ENCODE results near the gene ARHGAP10.

Gene ARHGAP10

DNA sequence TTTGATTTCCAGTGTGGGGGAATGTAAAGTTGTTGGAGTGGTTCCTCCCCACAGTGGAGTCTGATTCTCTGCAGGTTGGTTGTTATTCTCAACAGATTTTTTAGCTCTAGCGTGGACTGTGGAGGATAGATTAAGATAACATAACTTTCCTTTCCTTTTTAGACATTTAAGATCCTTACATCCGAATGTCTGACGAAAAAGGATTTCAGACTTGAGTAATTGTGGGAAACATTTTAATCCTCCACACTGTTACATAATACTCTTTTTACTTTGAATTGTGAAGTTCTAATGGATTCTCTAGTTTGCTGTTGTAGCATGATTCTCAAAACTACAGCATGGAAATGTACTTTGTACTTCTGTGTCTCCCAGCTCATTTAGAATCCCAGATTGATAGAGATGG lies 107.8 kb downstream of the ARHGAP10 start:
- no peaks in the 10 kb centered on the region for H3K9me3 ChIP-seq (ENCODE audit: control insufficient read depth, insufficient read depth, low read length)
- peaks cover 32% of the 10 kb centered on the region for H3K4me1 ChIP-seq (ENCODE audit: control insufficient read depth, insufficient read depth, low read length)
- no peak overlapping the region for H3K27ac ChIP-seq (ENCODE audit: low read depth, low read length)
- H3K36me3 ChIP-seq (ENCODE audit: control insufficient read depth, insufficient read depth, low read length): no peaks in the 10 kb centered on the region
- no peaks in the 10 kb centered on the region for H3K27me3 ChIP-seq (ENCODE audit: control insufficient read depth, insufficient read depth, low read length)
- H3K9ac ChIP-seq (ENCODE audit: low read depth, low read length): no peak overlapping the region
- no peak overlapping the region for H3K4me3 ChIP-seq (ENCODE audit: low read depth, low read length)

DNA sequence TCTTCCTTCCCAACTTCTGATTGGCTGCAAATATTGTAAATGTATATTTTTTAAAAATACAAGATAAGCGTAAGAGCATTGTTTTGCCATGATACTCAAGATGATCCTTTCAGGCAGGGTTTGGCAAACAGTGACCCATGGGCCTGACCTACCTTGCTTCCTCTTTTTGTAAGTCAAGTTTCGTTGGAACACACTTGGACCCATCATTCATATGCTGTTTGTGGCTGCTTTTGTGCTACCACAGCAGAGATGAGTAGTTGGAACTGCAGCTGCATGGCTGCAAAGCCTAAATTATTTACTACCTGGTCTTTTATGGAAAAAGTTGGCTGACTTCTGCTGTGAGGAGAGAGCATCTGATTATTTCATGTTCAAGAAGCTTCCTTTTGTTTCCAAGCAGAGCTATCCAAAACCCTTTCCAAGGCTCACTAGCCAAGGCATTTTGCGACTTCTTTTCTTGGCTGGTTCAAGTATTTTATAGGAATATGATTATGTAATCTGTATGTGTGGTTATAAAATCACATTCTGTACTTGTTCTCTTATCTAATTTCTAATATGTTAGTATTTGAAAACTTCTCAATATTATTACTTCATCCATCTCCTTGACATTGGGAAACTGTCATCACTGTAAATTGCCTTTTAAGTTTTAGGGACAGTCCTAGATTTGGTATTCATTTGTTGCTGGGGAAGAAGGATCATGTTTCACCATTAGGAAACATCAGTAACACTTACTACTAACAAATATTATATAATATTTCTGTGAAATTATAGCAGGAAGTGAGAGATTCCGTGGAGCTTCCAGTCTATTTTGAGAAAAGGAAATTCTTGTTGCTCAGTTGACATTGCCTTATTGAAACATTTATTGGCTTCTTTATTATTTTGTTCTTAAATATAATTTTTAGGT lies 109.2 kb downstream of the ARHGAP10 start:
- H3K27me3 ChIP-seq (ENCODE audit: control insufficient read depth, insufficient read depth, low read length): no peaks in the 10 kb centered on the region
- H3K36me3 ChIP-seq (ENCODE audit: control insufficient read depth, insufficient read depth, low read length): no peaks in the 10 kb centered on the region
- H3K4me1 ChIP-seq (ENCODE audit: control insufficient read depth, insufficient read depth, low read length): peaks cover 31% of the 10 kb centered on the region
- no peak overlapping the region for H3K4me3 ChIP-seq (ENCODE audit: low read depth, low read length)
- H3K9ac ChIP-seq (ENCODE audit: low read depth, low read length): no peak overlapping the region
- H3K9me3 ChIP-seq (ENCODE audit: control insufficient read depth, insufficient read depth, low read length): no peaks in the 10 kb centered on the region
- H3K27ac ChIP-seq (ENCODE audit: low read depth, low read length): no peak overlapping the region

DNA sequence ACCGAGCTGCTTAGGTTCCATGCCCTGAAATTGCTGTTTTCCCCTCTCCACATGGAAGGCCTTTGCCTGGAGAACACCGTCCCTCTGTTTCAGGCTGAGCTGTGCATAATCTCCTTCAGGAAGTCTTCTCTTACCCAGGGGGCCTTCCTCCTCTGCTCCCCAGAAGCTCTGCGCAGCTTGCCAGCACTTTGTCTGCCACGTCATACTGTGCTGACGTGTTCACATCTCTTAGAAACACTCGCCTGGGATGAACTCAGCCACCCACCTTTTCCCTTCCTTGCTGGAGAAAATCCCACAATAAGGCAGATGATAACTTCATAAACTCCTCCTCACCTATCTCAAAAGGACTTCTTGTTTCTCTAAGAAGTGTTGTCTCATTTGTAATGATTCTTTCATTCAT lies 110.7 kb downstream of the ARHGAP10 start:
- H3K36me3 ChIP-seq (ENCODE audit: control insufficient read depth, insufficient read depth, low read length): no peaks in the 10 kb centered on the region
- H3K9me3 ChIP-seq (ENCODE audit: control insufficient read depth, insufficient read depth, low read length): no peaks in the 10 kb centered on the region
- peaks cover 37% of the 10 kb centered on the region for H3K4me1 ChIP-seq (ENCODE audit: control insufficient read depth, insufficient read depth, low read length)

DNA sequence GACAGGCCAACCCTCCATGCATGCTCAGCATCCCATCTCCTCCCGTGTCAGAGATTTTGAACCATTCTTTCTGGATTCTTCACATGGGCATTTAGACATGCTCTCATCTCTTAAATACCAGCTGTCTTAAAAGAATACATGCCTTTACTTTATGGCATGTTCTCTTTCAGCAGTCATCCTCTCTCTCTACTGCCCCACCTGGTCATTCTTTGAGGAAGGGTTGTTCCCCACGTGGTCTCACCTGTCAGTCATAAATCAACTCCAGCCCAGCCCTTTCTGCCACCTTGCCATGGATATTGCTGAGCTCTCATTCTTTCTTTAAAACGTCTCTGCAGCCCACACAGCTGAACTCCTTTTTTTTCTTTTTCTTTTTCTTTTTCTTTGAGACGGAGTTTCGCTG lies 111.3 kb downstream of the ARHGAP10 start:
- no peaks in the 10 kb centered on the region for H3K9me3 ChIP-seq (ENCODE audit: control insufficient read depth, insufficient read depth, low read length)
- H3K4me3 ChIP-seq (ENCODE audit: low read depth, low read length): no peak overlapping the region
- H3K27ac ChIP-seq (ENCODE audit: low read depth, low read length): no peak overlapping the region
- no peaks in the 10 kb centered on the region for H3K27me3 ChIP-seq (ENCODE audit: control insufficient read depth, insufficient read depth, low read length)
- H3K9ac ChIP-seq (ENCODE audit: low read depth, low read length): no peak overlapping the region
- H3K4me1 ChIP-seq (ENCODE audit: control insufficient read depth, insufficient read depth, low read length): peaks cover 42% of the 10 kb centered on the region
- H3K36me3 ChIP-seq (ENCODE audit: control insufficient read depth, insufficient read depth, low read length): no peaks in the 10 kb centered on the region

More for the DNA sequence above, 110.7 kb downstream of the ARHGAP10 start:
- Histone ChIP-seq H3K9ac (ENCODE audit: low read depth, low read length) (no peak overlapping the region), H3K4me3 (ENCODE audit: low read depth, low read length) (no peak overlapping the region), H3K27ac (ENCODE audit: low read depth, low read length) (no peak overlapping the region), H3K27me3 (ENCODE audit: control insufficient read depth, insufficient read depth, low read length) (no peaks in the 10 kb centered on the region)

DNA sequence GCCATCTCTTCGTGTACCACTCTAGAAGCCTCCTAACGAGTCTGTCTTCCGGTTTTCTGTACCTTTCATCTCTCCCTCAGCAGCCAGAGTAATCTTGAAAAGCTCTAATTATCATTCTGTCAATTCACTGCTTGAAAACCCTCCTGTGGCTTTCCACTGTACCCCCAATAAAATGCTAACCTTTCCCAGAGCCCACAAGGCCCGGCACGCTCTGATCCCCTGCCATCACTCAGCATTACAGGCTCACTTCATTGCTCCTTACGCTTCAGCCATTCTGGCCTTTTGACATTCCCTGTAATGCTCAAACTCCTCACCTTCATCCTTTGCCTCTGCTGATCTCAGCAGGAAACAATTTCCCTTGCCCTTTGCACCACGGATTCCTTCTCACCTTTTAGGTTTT lies 112.9 kb downstream of the ARHGAP10 start:
- no peak overlapping the region for H3K9ac ChIP-seq (ENCODE audit: low read depth, low read length)
- H3K4me3 ChIP-seq (ENCODE audit: low read depth, low read length): no peak overlapping the region
- no peaks in the 10 kb centered on the region for H3K36me3 ChIP-seq (ENCODE audit: control insufficient read depth, insufficient read depth, low read length)
- H3K27me3 ChIP-seq (ENCODE audit: control insufficient read depth, insufficient read depth, low read length): no peaks in the 10 kb centered on the region
- peaks cover 39% of the 10 kb centered on the region for H3K4me1 ChIP-seq (ENCODE audit: control insufficient read depth, insufficient read depth, low read length)
- H3K27ac ChIP-seq (ENCODE audit: low read depth, low read length): no peak overlapping the region
- no peaks in the 10 kb centered on the region for H3K9me3 ChIP-seq (ENCODE audit: control insufficient read depth, insufficient read depth, low read length)

DNA sequence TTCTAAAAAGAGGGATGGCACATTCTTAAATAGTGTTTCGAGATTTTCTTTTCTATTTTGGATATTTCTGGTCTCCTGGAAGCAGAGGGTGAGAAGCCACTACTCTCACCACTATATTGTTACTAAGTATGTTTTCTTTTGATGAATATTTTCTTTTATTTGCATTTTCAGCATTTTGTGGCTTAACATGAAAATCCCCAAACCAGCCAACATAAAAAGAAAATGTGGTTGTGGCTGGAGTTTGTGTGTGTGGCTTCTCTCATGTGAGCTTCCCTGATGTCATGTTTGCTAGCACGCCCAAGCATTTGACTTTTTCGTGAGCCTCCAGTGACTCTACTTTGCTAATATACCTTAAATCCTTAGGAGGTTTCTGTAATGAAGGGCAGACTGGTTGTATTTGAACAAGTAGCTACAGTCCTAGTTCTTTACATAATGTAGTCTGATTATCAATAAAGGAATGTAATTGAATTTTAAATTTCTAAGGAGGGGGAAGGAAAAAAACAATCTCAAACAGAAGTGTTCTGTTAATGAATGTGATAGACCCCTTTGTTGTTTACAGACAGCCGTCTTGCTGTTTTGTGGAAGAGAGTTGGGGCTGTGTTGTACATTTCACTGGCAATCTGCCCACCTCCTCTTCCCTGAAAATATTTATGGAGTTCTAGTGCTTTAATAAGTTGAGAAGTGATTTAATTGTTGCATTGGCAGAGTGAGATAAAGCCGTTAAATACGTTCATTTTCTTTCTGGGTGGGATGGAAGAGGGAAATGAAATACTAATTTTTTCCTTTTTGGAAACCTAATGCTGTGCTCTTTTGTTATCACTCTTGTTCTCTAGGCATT lies 114.6 kb downstream of the ARHGAP10 start:
- no peaks in the 10 kb centered on the region for H3K27me3 ChIP-seq (ENCODE audit: control insufficient read depth, insufficient read depth, low read length)
- H3K4me3 ChIP-seq (ENCODE audit: low read depth, low read length): no peak overlapping the region
- no peaks in the 10 kb centered on the region for H3K9me3 ChIP-seq (ENCODE audit: control insufficient read depth, insufficient read depth, low read length)
- H3K27ac ChIP-seq (ENCODE audit: low read depth, low read length): peak overlapping the region; percentile 25
- peak overlapping the region; percentile 1; the same call in 1 of the 2 replicates for H3K9ac ChIP-seq (ENCODE audit: low read depth, low read length)
- H3K4me1 ChIP-seq (ENCODE audit: control insufficient read depth, insufficient read depth, low read length): peaks cover 34% of the 10 kb centered on the region
- H3K36me3 ChIP-seq (ENCODE audit: control insufficient read depth, insufficient read depth, low read length): no peaks in the 10 kb centered on the region

DNA sequence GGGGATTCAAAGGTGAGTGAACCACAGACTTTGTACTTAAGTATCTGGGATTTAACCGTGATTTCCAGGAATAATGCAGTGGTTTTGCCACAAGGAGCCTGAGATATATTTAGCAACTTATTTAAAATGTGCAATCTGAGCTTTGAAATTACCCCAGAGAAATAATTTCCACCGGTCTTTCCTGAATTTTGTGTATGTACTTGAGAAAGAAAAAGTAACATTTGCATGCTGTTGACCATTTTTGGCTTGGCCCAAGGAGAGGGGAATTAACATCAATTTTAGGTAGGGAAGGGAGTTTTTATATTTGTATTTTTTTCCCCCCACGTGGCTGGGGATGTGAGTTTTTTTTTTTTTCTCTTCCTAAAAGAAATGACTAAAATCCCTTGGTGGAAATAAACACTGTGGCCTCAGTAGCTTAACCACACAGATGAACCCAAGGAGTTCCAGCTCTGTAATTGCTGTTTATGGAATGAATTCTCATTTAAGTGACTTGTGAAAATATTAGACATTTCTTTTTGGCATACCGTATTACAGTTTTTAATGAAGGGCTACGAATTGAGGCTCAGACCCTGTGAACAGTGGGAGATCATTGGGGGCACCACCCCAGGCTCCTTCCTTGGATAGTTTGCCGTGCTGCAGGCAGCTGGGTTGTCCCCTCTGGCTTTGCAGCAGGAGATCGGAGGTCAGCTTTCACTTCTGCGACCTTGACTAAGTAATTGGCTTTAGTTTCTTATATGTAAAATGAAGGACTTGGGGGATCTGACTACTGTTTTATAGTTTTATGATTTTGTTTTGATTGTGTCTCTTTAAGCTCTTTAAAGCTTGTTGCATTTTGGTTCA lies 116.1 kb downstream of the ARHGAP10 start:
- Histone ChIP-seq H3K27me3 (ENCODE audit: control insufficient read depth, insufficient read depth, low read length) (no peaks in the 10 kb centered on the region), H3K27ac (ENCODE audit: low read depth, low read length) (no peak overlapping the region), H3K4me3 (ENCODE audit: low read depth, low read length) (no peak overlapping the region), H3K4me1 (ENCODE audit: control insufficient read depth, insufficient read depth, low read length) (peaks cover 34% of the 10 kb centered on the region), H3K9me3 (ENCODE audit: control insufficient read depth, insufficient read depth, low read length) (no peaks in the 10 kb centered on the region), H3K9ac (ENCODE audit: low read depth, low read length) (no peak overlapping the region), H3K36me3 (ENCODE audit: control insufficient read depth, insufficient read depth, low read length) (no peaks in the 10 kb centered on the region)

DNA sequence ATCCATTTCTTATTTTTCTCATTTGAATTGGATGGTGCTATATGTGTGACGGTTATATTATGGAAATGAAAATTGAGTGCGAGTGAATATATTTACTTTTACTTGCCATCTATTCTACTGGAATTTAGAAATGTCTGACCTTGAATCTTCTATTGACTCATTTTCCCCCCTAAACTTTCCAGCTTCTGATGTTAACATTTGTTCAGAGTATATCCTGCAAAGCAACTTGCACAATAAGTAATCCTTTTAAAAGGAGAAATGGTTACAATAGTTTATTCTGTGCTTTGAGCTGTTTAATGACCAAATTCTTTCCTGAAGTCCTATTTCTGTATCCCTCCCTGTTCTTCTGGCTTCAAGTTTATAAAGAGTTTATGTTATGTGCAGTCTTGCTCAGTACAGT lies 116.7 kb downstream of the ARHGAP10 start:
- no peak overlapping the region for H3K4me3 ChIP-seq (ENCODE audit: low read depth, low read length)
- no peaks in the 10 kb centered on the region for H3K27me3 ChIP-seq (ENCODE audit: control insufficient read depth, insufficient read depth, low read length)
- H3K36me3 ChIP-seq (ENCODE audit: control insufficient read depth, insufficient read depth, low read length): no peaks in the 10 kb centered on the region
- peaks cover 34% of the 10 kb centered on the region for H3K4me1 ChIP-seq (ENCODE audit: control insufficient read depth, insufficient read depth, low read length)
- no peak overlapping the region for H3K9ac ChIP-seq (ENCODE audit: low read depth, low read length)
- no peak overlapping the region for H3K27ac ChIP-seq (ENCODE audit: low read depth, low read length)
- no peaks in the 10 kb centered on the region for H3K9me3 ChIP-seq (ENCODE audit: control insufficient read depth, insufficient read depth, low read length)

DNA sequence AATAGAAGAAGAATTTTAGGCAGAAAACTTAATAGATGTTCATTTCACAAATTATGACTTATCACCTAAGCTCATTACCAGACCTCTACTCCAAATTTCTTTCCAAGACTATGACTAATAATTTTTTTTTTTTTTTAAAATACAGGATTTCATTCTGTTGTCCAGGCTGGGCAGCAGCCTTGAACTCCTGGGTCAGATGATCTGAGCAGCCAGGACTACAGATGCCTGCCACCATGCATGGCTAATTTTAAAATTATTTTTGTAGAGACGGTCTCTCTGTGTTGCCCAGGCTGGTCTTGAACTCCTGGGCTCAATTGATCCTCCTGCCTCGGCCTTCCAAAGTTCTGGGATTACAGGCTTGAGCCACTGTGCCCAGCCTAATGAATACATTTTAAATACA lies 119.2 kb downstream of the ARHGAP10 start:
- Histone ChIP-seq H3K4me1 (ENCODE audit: control insufficient read depth, insufficient read depth, low read length) (peaks cover 35% of the 10 kb centered on the region), H3K27me3 (ENCODE audit: control insufficient read depth, insufficient read depth, low read length) (no peaks in the 10 kb centered on the region), H3K4me3 (ENCODE audit: low read depth, low read length) (no peak overlapping the region), H3K27ac (ENCODE audit: low read depth, low read length) (no peak overlapping the region), H3K36me3 (ENCODE audit: control insufficient read depth, insufficient read depth, low read length) (no peaks in the 10 kb centered on the region), H3K9me3 (ENCODE audit: control insufficient read depth, insufficient read depth, low read length) (no peaks in the 10 kb centered on the region), H3K9ac (ENCODE audit: low read depth, low read length) (no peak overlapping the region)

DNA sequence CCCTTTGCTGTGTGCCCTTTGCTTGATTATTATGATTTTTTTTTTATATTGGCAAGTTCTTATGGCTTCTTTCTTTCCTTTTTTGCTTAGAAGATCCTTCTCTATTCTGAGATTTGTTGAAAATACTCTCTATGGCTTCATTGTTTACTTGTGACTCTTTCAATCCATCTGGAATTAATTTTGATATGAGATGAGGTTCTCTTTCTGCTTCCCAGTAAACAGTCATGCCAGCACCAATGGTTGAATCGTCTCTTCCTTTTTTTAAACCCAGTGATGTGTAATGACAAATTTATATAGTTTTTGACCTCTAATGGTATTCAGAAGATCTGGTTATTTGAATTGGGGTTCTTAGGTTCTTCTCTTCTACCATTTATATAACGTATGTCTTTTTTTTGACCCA lies 121.8 kb downstream of the ARHGAP10 start:
- no peaks in the 10 kb centered on the region for H3K27me3 ChIP-seq (ENCODE audit: control insufficient read depth, insufficient read depth, low read length)
- H3K9me3 ChIP-seq (ENCODE audit: control insufficient read depth, insufficient read depth, low read length): no peaks in the 10 kb centered on the region
- no peak overlapping the region for H3K9ac ChIP-seq (ENCODE audit: low read depth, low read length)
- H3K36me3 ChIP-seq (ENCODE audit: control insufficient read depth, insufficient read depth, low read length): no peaks in the 10 kb centered on the region
- H3K4me1 ChIP-seq (ENCODE audit: control insufficient read depth, insufficient read depth, low read length): peaks cover 14% of the 10 kb centered on the region; the same call in 1 of the 2 replicates
- H3K4me3 ChIP-seq (ENCODE audit: low read depth, low read length): no peak overlapping the region
- H3K27ac ChIP-seq (ENCODE audit: low read depth, low read length): no peak overlapping the region
